Ovary (tissue), 9 donors: Measurements from ENCODE around the gene SLC4A1AP. TPM values are rescaled to one million over a fixed set of nuclear protein-coding genes. Genes with fewer than 3 reads are reported as not detected.
"Not testable (repeated sequence)": the region's sequence is repeated elsewhere in the genome, so short reads cannot be mapped to it uniquely, and the experiment has no call there.

Source experiments
- DNase-seq, 5 donors: peaks; one replicate each; pipeline ENCODE4 v3.0.0-alpha.2; 2019 to 2020
- H3K27ac ChIP-seq, 2 donors: fragments of 200-600 bp; one replicate each; pipeline versions ENCODE4 v1.5.1 to v1.8.0; 2019 to 2022
- H3K27me3 ChIP-seq: fragments of 200-600 bp; one replicate; pipeline ENCODE4 v1.8.0; 2022
- H3K36me3 ChIP-seq: fragments of 200-600 bp; sonication (generic); one replicate; pipeline ENCODE4 v1.5.1; 2019
- H3K4me1 ChIP-seq: one replicate; pipeline ENCODE4 v1.8.1; 2013; ENCODE audit warnings: mild to moderate bottlenecking, moderate library complexity; ENCODE audit not compliant: insufficient read depth
- H3K4me3 ChIP-seq: fragments of 200-600 bp; sonication (generic); one replicate; pipeline ENCODE4 v1.5.1; 2017
- H3K9me3 ChIP-seq, 2 donors: fragments of 200-600 bp in 1 of 2; sonication (generic) in 1 of 2; one replicate each; pipeline versions ENCODE4 v1.5.1 to v1.8.1; 2013 to 2019; ENCODE audit warnings: mild to moderate bottlenecking in 1 of 2, moderate library complexity in 1 of 2
- CTCF ChIP-seq, 3 donors: fragments of 450-650 bp in 2 of 3; fragments of 200-600 bp in 1 of 3; IDR thresholded peaks; one replicate each; pipeline versions ENCODE4 v1.5.1 to v1.8.0; 2016 to 2022; ENCODE audit warnings: antibody characterized with exemption in 3 of 3, mild to moderate bottlenecking in 1 of 3
- EP300 ChIP-seq: sonication (generic); formaldehyde crosslinking; IDR thresholded peaks from one replicate; pipeline ENCODE4 v1.6.1; 2017; ENCODE audit warnings: antibody characterized with exemption
- POLR2A ChIP-seq: fragments of 450-650 bp; IDR thresholded peaks from one replicate; pipeline ENCODE4 v1.6.1; 2017; ENCODE audit warnings: antibody characterized with exemption, mild to moderate bottlenecking, moderate library complexity
- WGBS, 3 donors: extraction: QIAGEN DNeasy Blood & Tissue Kit in 1 of 3; methylation state at CpG; one replicate each; pipeline versions ENCODE4 v1.1.5 to v1.1.7; 2013 to 2017; 5-methylcytosine and 5-hydroxymethylcytosine counted together
- intact Hi-C, 4 donors: fragments of 100-400 bp; cut with DNase I; formaldehyde crosslinking; loops; one replicate each; pipeline versions ENCODE4 v1.11.0 to v1.15.1; 2022 to 2023
- polyA plus RNA-seq, 2 donors: library from polyadenylated mRNA; stranded (reverse); fragments of 200-250 nt in 1 of 2; fragments of 350-450 nt in 1 of 2; fragmentation: Illumina TruSeq in 1 of 2; extraction: RNeasy Lipid Tissue Mini Kit (QIAGEN cat#74804) in 1 of 2; gene quantifications; one replicate each; pipeline ENCODE4 v1.2.3, GENCODE V29; 2013 to 2014
- total RNA-seq, 7 donors: library from RNA; depleted of rRNA in 2 of 7; stranded (reverse); fragments of >200 nt in 2 of 7; fragmentation: NEBNext Ultra II Directional in 3 of 7; extraction: Animal tissue kit (Norgen Biotek cat#: 25700) in 3 of 7; gene quantifications; one replicate each; pipeline versions ENCODE4 v1.1.0 to v1.2.4, GENCODE V29; 2016 to 2023
- donor health status: DM: no; HTN: no; CAD: no; lungs with moderate emphysema.
- donor health status: DM: no; HTN: no; CAD: no.
- donor health status: Bipolar disorder and iron deficiency.
- donor health status: DM: yes; HTN: yes; CAD: no.
- donor health status: DM: no; HTN: no; CAD: no.
- donor health status: DM: yes; HTN: yes; CAD: no.

The SLC4A1AP gene
- total and polyA plus RNA-seq, 9 donors = 14.6 to 22.0 (median 16.2) TPM

GRCh38 chr2:27628767-27629709 lies 34.7 kb upstream of the SLC4A1AP start, which contains the start of the genes CCDC121 and GPN1:
Gene CCDC121, minus strand, starts transcription at chr2:27629012. Its CDS starts 1,213 bp downstream, at chr2:27627799.
Gene GPN1, plus strand, starts transcription at chr2:27629050. Its CDS starts 9 bp downstream, at chr2:27629059.
- intact Hi-C loops = no loop called here
- WGBS, 3 donors = 0% methylated on average over 44 of the region's 44 CpGs
- Histone ChIP-seq H3K4me1 (peaks cover 8% of the 10 kb centered on the region), H3K27me3 (no peaks in the 10 kb centered on the region), H3K27ac (peak within 1 kb of the TSS in 1 of 2 donors; percentile 77), H3K36me3 (no peaks in the 10 kb centered on the region), H3K9me3 (no peaks in the 10 kb centered on the region), H3K4me3 (peak within 1 kb of the TSS; percentile 79)
- peak; percentile 75 to 84 (median 81) for DNase-seq
- peak; percentile 49 for TF ChIP-seq POLR2A
- TF ChIP-seq CTCF (IDR thresholded peaks at IDR 0.05) = no peak

- H3K4me1 ChIP-seq, H3K4me3 ChIP-seq, H3K27me3 ChIP-seq, DNase-seq, intact Hi-C loops, H3K36me3 ChIP-seq, H3K27ac ChIP-seq, H3K9me3 ChIP-seq: not testable (repeated sequence)
- 94 to 100% (median 98%) methylated on average over 2 of the region's 2 CpGs for WGBS, 3 donors
Measured at GRCh38 chr2:27630257-27630656, 33.4 kb upstream of the SLC4A1AP start.

GRCh38 chr2:27634291-27634690 lies 29.4 kb upstream of the SLC4A1AP start:
- intact Hi-C loops = no loop called here
- no peaks in the 10 kb centered on the region for H3K27me3 ChIP-seq

GRCh38 chr2:27636766-27637165 lies 26.9 kb upstream of the SLC4A1AP start:
- H3K36me3 ChIP-seq = no peaks in the 10 kb centered on the region
- no peak for DNase-seq
- intact Hi-C loops = no loop called here

More at GRCh38 chr2:27634291-27634690, 29.4 kb upstream of the SLC4A1AP start:
- H3K9me3 ChIP-seq = no peaks in the 10 kb centered on the region
- WGBS, 3 donors = 94 to 99% (median 96%) methylated on average over 2 of the region's 2 CpGs
- no peak for DNase-seq
- no peak overlapping the region for H3K4me3 ChIP-seq
- TF ChIP-seq POLR2A = no peak
- TF ChIP-seq CTCF (IDR thresholded peaks at IDR 0.05) = no peak
- no peak for TF ChIP-seq EP300
- no peak overlapping the region for H3K27ac ChIP-seq
- H3K36me3 ChIP-seq = no peaks in the 10 kb centered on the region
- H3K4me1 ChIP-seq = peaks cover 4% of the 10 kb centered on the region

More at GRCh38 chr2:27636766-27637165, 26.9 kb upstream of the SLC4A1AP start:
- Histone ChIP-seq H3K9me3 (no peaks in the 10 kb centered on the region), H3K27ac (no peak overlapping the region), H3K4me3 (no peak overlapping the region), H3K27me3 (no peaks in the 10 kb centered on the region), H3K4me1 (no peaks in the 10 kb centered on the region)
- 86 to 95% (median 90%) methylated on average over 5 of the region's 5 CpGs for WGBS, 3 donors
- TF ChIP-seq CTCF (IDR thresholded peaks at IDR 0.05) (no peak), EP300 (no peak)
